ENCODE data around the gene MOB2. TPM values are rescaled to one million over a fixed set of nuclear protein-coding genes. Genes with fewer than 3 reads are reported as not detected.

The MOB2 gene
- total and polyA plus RNA-seq, 9 of the 15 experiments (the other 6 are each of a cell fraction or from before 2014, with no cell fraction given), result 0.17 to 36.8 (median 19.2) TPM

DNA sequence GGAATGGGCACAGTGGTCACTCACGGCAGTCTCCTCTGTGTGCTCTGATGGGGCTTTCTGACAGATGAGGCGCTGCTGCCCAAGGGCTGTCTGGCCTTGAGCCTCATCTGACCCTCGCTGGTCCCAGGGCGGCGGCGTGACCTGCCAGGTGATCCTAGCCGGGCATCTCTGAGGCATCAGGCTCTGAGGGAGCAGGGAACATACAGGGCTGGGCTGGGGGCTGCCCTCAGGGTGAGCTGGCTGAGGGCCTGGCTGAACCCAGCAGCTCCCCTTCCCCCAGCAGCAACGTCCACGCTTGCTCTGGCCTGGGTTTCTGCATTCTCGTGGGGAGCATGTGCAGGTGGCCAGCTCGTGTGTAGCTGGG, 47.6 kb downstream of the MOB2 start:
- ChIA-PET POLR2A (interaction anchor here (0.7 kb wide), 1 partner anchor 216 kb away, joined by 3 read pairs; the partner anchor contains the start of gene MUC5B), CTCF (ENCODE audit: low intra/inter-chr PET ratio) (no interaction called here)
- Histone ChIP-seq H3K4me2 (ENCODE audit: insufficient read depth, low read length) (no peak overlapping the region), H3K4me3 (no peak overlapping the region), H3K79me2 (ENCODE audit: control insufficient read depth, insufficient read depth, low read length) (no peaks in the 10 kb centered on the region), H2AFZ (ENCODE audit: low read depth, low read length) (no peak overlapping the region), H3K9me3 (replicated peaks; ENCODE audit: control insufficient read depth, insufficient read depth, low read depth, low read length) (no peaks in the 10 kb centered on the region), H3K27ac (ENCODE audit: extremely low read depth, low read depth, low read length) (no peak overlapping the region), H4K20me1 (replicated peaks; ENCODE audit: control insufficient read depth, insufficient read depth, low read length) (peaks cover 8% of the 10 kb centered on the region; the same call in 1 of the 2 replicates), H3K9me1 (ENCODE audit: control insufficient read depth, insufficient read depth, low read length) (no peaks in the 10 kb centered on the region), H3K9ac (ENCODE audit: insufficient read depth in 1 of 2, low read depth in 2 of 2, low read length in 2 of 2) (no peak overlapping the region), H3K36me3 (ENCODE audit: control insufficient read depth, insufficient read depth, low read length) (no peaks in the 10 kb centered on the region), H3K27me3 (ENCODE audit: control insufficient read depth in 2 of 2, insufficient read depth in 2 of 2, low read length in 2 of 2) (peaks cover 0 to 12% of the 10 kb centered on the region in 2 experiments; a peak in 2 of 5 replicates), H3K4me1 (replicated peaks in 1 of 2; ENCODE audit: control insufficient read depth in 2 of 2, insufficient read depth in 2 of 2, low read length in 2 of 2) (peaks cover 0 to 63% of the 10 kb centered on the region in 2 experiments; a peak in 3 of 5 replicates)
- TF ChIP-seq POLR2H (tag; IDR thresholded peaks at IDR 0.05; ENCODE audit: low read depth) (no peak), ZNF184 (CRISPR knock-in tag; IDR thresholded peaks at IDR 0.05) (no peak), ZNF217 (CRISPR knock-in tag; IDR thresholded peaks at IDR 0.05) (no peak), ZBTB26 (CRISPR knock-in tag; IDR thresholded peaks at IDR 0.05) (no peak), ZNF778 (CRISPR knock-in tag; IDR thresholded peaks at IDR 0.05) (no peak), KAT7 (CRISPR knock-in tag; IDR thresholded peaks at IDR 0.05; ENCODE audit: borderline replicate concordance) (no peak), LEF1 (IDR thresholded peaks at IDR 0.05) (no peak), COPS2 (conservative IDR thresholded peaks at IDR 0.05) (no peak), KDM4B (IDR thresholded peaks at IDR 0.05; ENCODE audit: borderline replicate concordance in 2 of 2, low read depth in 1 of 2) (no peak), STAT5A (IDR thresholded peaks at IDR 0.05; ENCODE audit: borderline replicate concordance, low read length) (no peak), MEF2A (IDR thresholded peaks at IDR 0.05; ENCODE audit: control insufficient read depth, low read depth, low read length) (no peak), KDM2B (CRISPR knock-in tag; IDR thresholded peaks at IDR 0.05) (no peak)
- TF ChIP-seq, protein P1, sequence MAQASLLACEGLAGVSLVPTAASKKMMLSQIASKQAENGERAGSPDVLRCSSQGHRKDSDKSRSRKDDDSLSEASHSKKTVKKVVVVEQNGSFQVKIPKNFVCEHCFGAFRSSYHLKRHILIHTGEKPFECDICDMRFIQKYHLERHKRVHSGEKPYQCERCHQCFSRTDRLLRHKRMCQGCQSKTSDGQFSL (CRISPR knock-in tag; IDR thresholded peaks at IDR 0.05), result no peak
- TF ChIP-seq, protein P1 (tag; IDR thresholded peaks at IDR 0.05), result no peak
- TF ChIP-seq, protein P2, sequence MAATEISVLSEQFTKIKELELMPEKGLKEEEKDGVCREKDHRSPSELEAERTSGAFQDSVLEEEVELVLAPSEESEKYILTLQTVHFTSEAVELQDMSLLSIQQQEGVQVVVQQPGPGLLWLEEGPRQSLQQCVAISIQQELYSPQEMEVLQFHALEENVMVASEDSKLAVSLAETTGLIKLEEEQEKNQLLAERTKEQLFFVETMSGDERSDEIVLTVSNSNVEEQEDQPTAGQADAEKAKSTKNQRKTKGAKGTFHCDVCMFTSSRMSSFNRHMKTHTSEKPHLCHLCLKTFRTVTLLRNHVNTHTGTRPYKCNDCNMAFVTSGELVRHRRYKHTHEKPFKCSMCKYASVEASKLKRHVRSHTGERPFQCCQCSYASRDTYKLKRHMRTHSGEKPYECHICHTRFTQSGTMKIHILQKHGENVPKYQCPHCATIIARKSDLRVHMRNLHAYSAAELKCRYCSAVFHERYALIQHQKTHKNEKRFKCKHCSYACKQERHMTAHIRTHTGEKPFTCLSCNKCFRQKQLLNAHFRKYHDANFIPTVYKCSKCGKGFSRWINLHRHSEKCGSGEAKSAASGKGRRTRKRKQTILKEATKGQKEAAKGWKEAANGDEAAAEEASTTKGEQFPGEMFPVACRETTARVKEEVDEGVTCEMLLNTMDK (IDR thresholded peaks at IDR 0.05; ENCODE audit: borderline replicate concordance, insufficient read depth, low read depth, low read length, poor library complexity, severe bottlenecking), result no peak
- DNase-seq (ENCODE audit: extremely low read depth in 1 of 4, low spot score in 3 of 4) (no peak), FAIRE-seq (no peak), ATAC-seq (no peak)
- BruUV-seq (replicated peaks), result no TSS peak
- 25% methylated on average over 10 of the region's 11 CpGs for WGBS (ENCODE audit: insufficient coverage, low coverage, missing lambda C conversion rate)
- in situ Hi-C loops (cut with MboI) (no loop called here), intact Hi-C loops (cut with micrococcal nuclease) (no loop called here)
